Activated T-helper 2 cell treated with anti-CD3 and anti-CD28 coated beads, Interferon-gamma antibody, Interleukin-2, Interleukin-4, amounts not matched to agents 10 μg/mL and 5 μg/mL and 100 μg/mL, durations not matched to agents 14 hours and 24 hours and 36 hours (primary cell): ENCODE measurements around the gene PCDHGA3. TPM values are rescaled to one million over a fixed set of nuclear protein-coding genes. Genes with fewer than 3 reads are reported as not detected.
"Not testable (repeated sequence)": the region's sequence is repeated elsewhere in the genome, so short reads cannot be mapped to it uniquely, and the experiment has no call there.

Source experiments
- DNase-seq: peaks from one replicate; pipeline ENCODE4 v3.0.0; 2021; ENCODE audit warnings: low spot score
- H3K27ac Mint-ChIP-seq: one replicate; pipeline ENCODE4 v1.8.0; 2021; ENCODE audit warnings: mixed read lengths
- H3K27me3 Mint-ChIP-seq: one replicate; pipeline ENCODE4 v1.8.0; 2021; ENCODE audit warnings: low read depth, mixed read lengths
- H3K36me3 Mint-ChIP-seq: one replicate; pipeline ENCODE4 v1.8.0; 2021; ENCODE audit warnings: low read depth, mixed read lengths
- H3K4me1 Mint-ChIP-seq: one replicate; pipeline ENCODE4 v1.8.0; 2021; ENCODE audit warnings: low read depth, mixed read lengths
- H3K4me3 Mint-ChIP-seq: one replicate; pipeline ENCODE4 v1.8.0; 2021; ENCODE audit warnings: low read depth, mild to moderate bottlenecking, moderate library complexity, mixed read lengths
- H3K9me3 Mint-ChIP-seq: one replicate; pipeline ENCODE4 v1.8.0; 2021; ENCODE audit warnings: mixed read lengths
- intact Hi-C: fragments of 100-400 bp; cut with micrococcal nuclease; formaldehyde crosslinking; loops from one replicate; pipeline ENCODE4 v1.15.1; 2023
- total RNA-seq: library from RNA; stranded (reverse); gene quantifications from 2 replicates; pipeline ENCODE4 v1.2.3, GENCODE V29; 2022

Gene PCDHGA3
- total RNA-seq, 1 donor from 2014 or later, result 0.16 TPM

DNA sequence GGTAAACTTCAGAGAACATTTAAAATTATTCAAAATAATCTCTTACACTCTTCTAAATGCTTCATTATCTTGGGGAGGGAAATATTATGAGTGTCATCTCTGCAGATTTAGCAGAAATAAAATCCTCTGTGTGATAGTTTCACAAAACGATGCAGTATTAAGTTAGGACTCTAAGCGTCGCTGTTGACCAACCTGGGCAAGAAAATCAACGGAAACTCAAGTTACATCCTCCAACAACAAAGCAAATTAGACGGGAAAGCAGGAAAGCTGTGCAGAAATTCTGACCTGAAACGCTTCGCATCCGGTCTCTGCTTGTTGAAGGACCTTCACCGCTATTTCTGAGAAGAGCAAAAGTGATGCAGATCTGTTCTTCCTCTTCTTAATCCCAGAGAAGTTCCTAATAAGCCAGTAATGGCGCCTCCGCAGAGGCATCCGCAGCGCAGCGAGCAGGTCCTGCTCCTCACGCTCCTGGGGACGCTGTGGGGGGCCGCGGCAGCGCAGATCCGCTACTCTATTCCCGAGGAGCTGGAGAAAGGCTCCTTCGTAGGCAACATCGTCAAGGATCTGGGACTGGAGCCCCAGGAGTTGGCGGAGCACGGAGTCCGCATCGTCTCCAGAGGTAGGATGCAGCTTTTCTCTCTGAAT is 30.2 kb downstream of the PCDHGA3 start, which contains the start of gene PCDHGA6:
Gene PCDHGA6, plus strand, starts transcription at position 219 of the 645 bp plus-strand sequence. Its CDS starts 193 bp downstream, at position 412.
- H3K4me3 Mint-ChIP-seq, result peak within 1 kb of the TSS; percentile 13
- DNase-seq, result no peak
- H3K27ac Mint-ChIP-seq, result no peak within 1 kb of the TSS
- peaks cover 1% of the 10 kb centered on the region for H3K4me1 Mint-ChIP-seq
- H3K36me3 Mint-ChIP-seq, result peaks cover 5% of the 10 kb centered on the region
- H3K9me3 Mint-ChIP-seq, result peaks cover 44% of the 10 kb centered on the region
- H3K27me3 Mint-ChIP-seq, result peaks cover 15% of the 10 kb centered on the region
- intact Hi-C loops, result no loop called here

- Mint-ChIP-seq H3K27ac (no peak overlapping the region), H3K9me3 (peaks cover 46% of the 10 kb centered on the region), H3K27me3 (peaks cover 11% of the 10 kb centered on the region), H3K4me3 (no peak overlapping the region), H3K4me1 (no peaks in the 10 kb centered on the region), H3K36me3 (peaks cover 5% of the 10 kb centered on the region)
- intact Hi-C loops, result no loop called here
- DNase-seq, result no peak
Measured at GRCh38 chr5:141374627-141375026, 31.0 kb downstream of the PCDHGA3 start.

- intact Hi-C loops, H3K4me1 Mint-ChIP-seq, H3K27ac Mint-ChIP-seq, DNase-seq, H3K27me3 Mint-ChIP-seq, H3K4me3 Mint-ChIP-seq, H3K36me3 Mint-ChIP-seq: not testable (repeated sequence)
- H3K9me3 Mint-ChIP-seq, result peaks cover 46% of the 10 kb centered on the region
Measured at GRCh38 chr5:141375444-141376155, 32.0 kb downstream of the PCDHGA3 start.

DNA sequence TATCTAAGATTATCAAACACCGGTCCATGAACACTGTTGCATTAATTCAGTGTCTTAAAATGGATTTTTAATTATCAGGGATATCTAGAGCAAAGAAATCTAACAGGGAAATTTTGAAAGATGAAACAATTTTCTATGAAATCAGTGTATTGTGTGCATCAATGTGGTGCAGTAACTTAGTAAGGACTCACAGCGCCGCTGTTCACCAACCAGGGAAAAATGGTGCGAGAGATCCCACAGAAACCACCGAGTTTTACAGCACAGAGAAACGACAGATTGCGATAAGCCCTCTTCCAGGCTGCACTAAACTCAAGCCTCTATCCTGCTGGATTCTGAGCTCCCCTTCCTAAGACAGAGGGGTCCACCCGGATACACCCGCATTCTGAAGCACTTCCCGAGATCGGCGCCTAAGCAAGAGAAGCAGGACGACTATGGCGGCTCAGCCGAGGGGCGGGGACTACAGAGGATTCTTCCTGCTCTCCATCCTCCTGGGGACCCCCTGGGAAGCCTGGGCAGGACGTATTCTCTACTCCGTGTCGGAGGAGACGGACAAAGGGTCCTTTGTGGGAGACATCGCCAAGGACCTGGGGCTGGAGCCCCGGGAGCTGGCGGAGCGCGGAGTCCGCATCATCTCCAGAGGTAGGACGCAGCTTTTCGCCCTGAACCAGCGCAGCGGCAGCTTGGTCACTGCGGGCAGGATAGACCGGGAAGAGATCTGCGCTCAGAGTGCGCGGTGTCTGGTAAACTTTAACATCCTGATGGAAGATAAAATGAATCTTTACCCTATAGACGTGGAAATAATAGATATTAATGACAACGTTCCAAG is 39.1 kb downstream of the PCDHGA3 start, which contains the start of gene PCDHGA7:
Gene PCDHGA7, plus strand, starts transcription at position 274 of the 826 bp plus-strand sequence. Its CDS starts 158 bp downstream, at position 432.
- no peaks in the 10 kb centered on the region for H3K4me1 Mint-ChIP-seq
- peak within 1 kb of the TSS; percentile 75 for H3K4me3 Mint-ChIP-seq
- DNase-seq, result no peak
- intact Hi-C loops, result no loop called here
- H3K36me3 Mint-ChIP-seq, result no peaks in the 10 kb centered on the region
- H3K27me3 Mint-ChIP-seq, result peaks cover 11% of the 10 kb centered on the region
- no peak within 1 kb of the TSS for H3K27ac Mint-ChIP-seq
- H3K9me3 Mint-ChIP-seq, result peaks cover 38% of the 10 kb centered on the region

- H3K27ac Mint-ChIP-seq, result no peak overlapping the region
Measured at GRCh38 chr5:141383345-141383744, 39.7 kb downstream of the PCDHGA3 start.

GRCh38 chr5:141384471-141385267 is 41.0 kb downstream of the PCDHGA3 start:
- Mint-ChIP-seq H3K27ac (no peak overlapping the region), H3K36me3 (no peaks in the 10 kb centered on the region), H3K4me3 (no peak overlapping the region), H3K9me3 (peaks cover 46% of the 10 kb centered on the region), H3K27me3 (peaks cover 16% of the 10 kb centered on the region), H3K4me1 (no peaks in the 10 kb centered on the region)
- intact Hi-C loops, result no loop called here
- no peak for DNase-seq

More at GRCh38 chr5:141383345-141383744, 39.7 kb downstream of the PCDHGA3 start:
- Mint-ChIP-seq H3K36me3 (no peaks in the 10 kb centered on the region), H3K4me1 (no peaks in the 10 kb centered on the region), H3K4me3 (peak overlapping the region; percentile 75), H3K27me3 (peaks cover 13% of the 10 kb centered on the region), H3K9me3 (peaks cover 41% of the 10 kb centered on the region)
- intact Hi-C loops, result no loop called here
- no peak for DNase-seq

DNA sequence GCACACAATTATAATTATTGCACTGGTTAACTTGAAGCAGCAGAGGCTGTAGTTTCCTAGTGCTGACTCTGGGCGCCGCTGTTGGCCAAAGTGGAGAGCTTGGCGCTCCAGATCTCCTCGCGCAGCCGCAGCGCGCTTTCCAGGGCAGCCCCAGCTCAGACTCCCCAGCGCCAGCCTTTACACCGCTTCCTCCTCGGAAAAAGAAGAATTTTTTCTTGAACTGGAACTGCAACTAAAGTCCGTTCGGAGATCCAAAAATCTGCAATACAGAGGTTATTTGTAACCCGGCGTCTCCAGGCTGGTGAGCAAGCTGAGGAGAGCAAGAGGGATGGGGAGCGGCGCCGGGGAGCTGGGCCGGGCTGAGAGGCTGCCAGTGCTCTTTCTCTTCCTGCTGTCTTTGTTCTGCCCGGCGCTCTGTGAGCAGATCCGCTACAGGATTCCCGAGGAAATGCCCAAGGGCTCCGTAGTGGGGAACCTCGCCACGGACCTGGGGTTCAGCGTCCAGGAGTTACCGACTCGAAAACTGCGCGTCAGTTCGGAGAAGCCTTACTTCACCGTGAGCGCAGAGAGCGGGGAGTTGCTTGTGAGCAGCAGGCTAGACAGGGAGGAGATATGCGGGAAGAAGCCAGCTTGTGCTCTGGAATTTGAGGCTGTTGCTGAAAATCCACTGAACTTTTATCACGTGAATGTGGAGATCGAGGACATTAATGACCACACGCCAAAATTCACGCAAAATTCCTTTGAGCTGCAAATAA is 44.1 kb downstream of the PCDHGA3 start, which contains the start of gene PCDHGB4:
Gene PCDHGB4, plus strand, starts transcription at position 142 of the 755 bp plus-strand sequence. Its CDS starts 187 bp downstream, at position 329.
- DNase-seq, intact Hi-C loops, H3K4me1 Mint-ChIP-seq, H3K27ac Mint-ChIP-seq, H3K36me3 Mint-ChIP-seq: not testable (repeated sequence)
- peaks cover 55% of the 10 kb centered on the region for H3K9me3 Mint-ChIP-seq
- peaks cover 20% of the 10 kb centered on the region for H3K27me3 Mint-ChIP-seq
- peak within 1 kb of the TSS; percentile 37 for H3K4me3 Mint-ChIP-seq

- H3K4me1 Mint-ChIP-seq, result no peaks in the 10 kb centered on the region
- peaks cover 16% of the 10 kb centered on the region for H3K27me3 Mint-ChIP-seq
- intact Hi-C loops, result no loop called here
- no peak overlapping the region for H3K27ac Mint-ChIP-seq
- H3K4me3 Mint-ChIP-seq, result no peak overlapping the region
- H3K36me3 Mint-ChIP-seq, result peaks cover 3% of the 10 kb centered on the region
- H3K9me3 Mint-ChIP-seq, result peaks cover 53% of the 10 kb centered on the region
- DNase-seq, result no peak
Measured at GRCh38 chr5:141388661-141389060, 45.0 kb downstream of the PCDHGA3 start.

- H3K4me1 Mint-ChIP-seq, result no peaks in the 10 kb centered on the region
- H3K9me3 Mint-ChIP-seq, result peaks cover 56% of the 10 kb centered on the region
- peaks cover 3% of the 10 kb centered on the region for H3K36me3 Mint-ChIP-seq
- peaks cover 15% of the 10 kb centered on the region for H3K27me3 Mint-ChIP-seq
- no peak for DNase-seq
- H3K4me3 Mint-ChIP-seq, result no peak overlapping the region
- no peak overlapping the region for H3K27ac Mint-ChIP-seq
- intact Hi-C loops, result no loop called here
Measured at GRCh38 chr5:141389153-141390042, 45.8 kb downstream of the PCDHGA3 start.

- intact Hi-C loops, result no loop called here
- peaks cover 3% of the 10 kb centered on the region for H3K36me3 Mint-ChIP-seq
- H3K9me3 Mint-ChIP-seq, result peaks cover 42% of the 10 kb centered on the region
- no peaks in the 10 kb centered on the region for H3K4me1 Mint-ChIP-seq
- no peak within 1 kb of the TSS for H3K4me3 Mint-ChIP-seq
- H3K27me3 Mint-ChIP-seq, result peaks cover 15% of the 10 kb centered on the region
- DNase-seq, result no peak
- H3K27ac Mint-ChIP-seq, result no peak within 1 kb of the TSS
Measured at GRCh38 chr5:141392429-141393198, 49.0 kb downstream of the PCDHGA3 start, which contains the start of gene PCDHGA8. Gene PCDHGA8, plus strand, starts transcription at chr5:141392633. Its CDS starts 181 bp downstream, at chr5:141392814.
